Inflammatory macrophage (primary cell): Measurements from ENCODE around the gene ATRX.
"Not testable (repeated sequence)": the region's sequence is repeated elsewhere in the genome, so short reads cannot be mapped to it uniquely, and the experiment has no call there.

Source experiments
- DNase-seq, 2 donors: peaks; one replicate each; pipeline ENCODE4 v3.0.0-alpha.2; 2020 to 2022
- total RNA-seq, 18 experiments: gene quantifications; one replicate each; lab custom pipeline; 2026; ENCODE audit warnings: mixed read lengths in 6 of 18, inconsistent platforms in 2 of 18; lab: John Stamatoyannopoulos, UW

Gene ATRX
- total RNA-seq = 35.4 to 133 (median 83.3) reads per million in 18 experiments

- peak; percentile 74 to 75 for DNase-seq
Observed at GRCh38 chrX:77785486-77786364, at the start of gene ATRX. ATRX (minus strand) TSS chrX:77786216; CDS start chrX:77786001, 215 bp downstream.

- DNase-seq = not testable (repeated sequence)
Observed at GRCh38 chrX:77831544-77831943, 45.5 kb upstream of the ATRX start.

- DNase-seq = not testable (repeated sequence)
Observed at GRCh38 chrX:77821989-77822388, 36.0 kb upstream of the ATRX start.

GRCh38 chrX:77820091-77820727 is 34.2 kb upstream of the ATRX start:
- no peak for DNase-seq

- no peak for DNase-seq
Observed at GRCh38 chrX:77814210-77814609, 28.2 kb upstream of the ATRX start.

GRCh38 chrX:77802201-77802600 is 16.2 kb upstream of the ATRX start:
- no peak for DNase-seq

- DNase-seq = no peak
Observed at GRCh38 chrX:77795124-77795523, 9.1 kb upstream of the ATRX start.

GRCh38 chrX:77793946-77794345 is 7.9 kb upstream of the ATRX start:
- DNase-seq = no peak

- peak; percentile 74 to 86 for DNase-seq
Observed at GRCh38 chrX:77788050-77788449, 2.0 kb upstream of the ATRX start.

GRCh38 chrX:77786365-77786680 is 307 bp upstream of the ATRX start:
- no peak for DNase-seq

GRCh38 chrX:77779695-77780094 is 6.3 kb downstream of the ATRX start:
- no peak for DNase-seq

GRCh38 chrX:77776659-77777058 is 9.4 kb downstream of the ATRX start:
- no peak for DNase-seq

GRCh38 chrX:77771601-77772000 is 14.4 kb downstream of the ATRX start:
- DNase-seq = no peak

GRCh38 chrX:77768787-77769186 is 17.2 kb downstream of the ATRX start:
- no peak for DNase-seq

- DNase-seq = not testable (repeated sequence)
Observed at GRCh38 chrX:77766212-77766611, 19.8 kb downstream of the ATRX start.

GRCh38 chrX:77755561-77755960 is 30.5 kb downstream of the ATRX start:
- no peak for DNase-seq

- not testable (repeated sequence) for DNase-seq
Observed at GRCh38 chrX:77753942-77754341, 32.1 kb downstream of the ATRX start.

GRCh38 chrX:77749695-77750094 is 36.3 kb downstream of the ATRX start:
- no peak for DNase-seq

- DNase-seq = no peak
Observed at GRCh38 chrX:77743720-77744119, 42.3 kb downstream of the ATRX start.

- DNase-seq = peak in 1 of 2 donors; percentile 8
Observed at GRCh38 chrX:77742788-77743476, 43.1 kb downstream of the ATRX start.

- no peak for DNase-seq
Observed at GRCh38 chrX:77740376-77740905, 45.6 kb downstream of the ATRX start.

- DNase-seq = no peak
Observed at GRCh38 chrX:77733342-77733741, 52.7 kb downstream of the ATRX start.

GRCh38 chrX:77731821-77732419 is 54.1 kb downstream of the ATRX start:
- DNase-seq = no peak
